ENCODE data around the gene SLC26A9. TPM values are rescaled to one million over a fixed set of nuclear protein-coding genes. Genes with fewer than 3 reads are reported as not detected.

SLC26A9 gene
- total RNA-seq, 1 experiment from 2014 or later = 1.0 TPM

DNA sequence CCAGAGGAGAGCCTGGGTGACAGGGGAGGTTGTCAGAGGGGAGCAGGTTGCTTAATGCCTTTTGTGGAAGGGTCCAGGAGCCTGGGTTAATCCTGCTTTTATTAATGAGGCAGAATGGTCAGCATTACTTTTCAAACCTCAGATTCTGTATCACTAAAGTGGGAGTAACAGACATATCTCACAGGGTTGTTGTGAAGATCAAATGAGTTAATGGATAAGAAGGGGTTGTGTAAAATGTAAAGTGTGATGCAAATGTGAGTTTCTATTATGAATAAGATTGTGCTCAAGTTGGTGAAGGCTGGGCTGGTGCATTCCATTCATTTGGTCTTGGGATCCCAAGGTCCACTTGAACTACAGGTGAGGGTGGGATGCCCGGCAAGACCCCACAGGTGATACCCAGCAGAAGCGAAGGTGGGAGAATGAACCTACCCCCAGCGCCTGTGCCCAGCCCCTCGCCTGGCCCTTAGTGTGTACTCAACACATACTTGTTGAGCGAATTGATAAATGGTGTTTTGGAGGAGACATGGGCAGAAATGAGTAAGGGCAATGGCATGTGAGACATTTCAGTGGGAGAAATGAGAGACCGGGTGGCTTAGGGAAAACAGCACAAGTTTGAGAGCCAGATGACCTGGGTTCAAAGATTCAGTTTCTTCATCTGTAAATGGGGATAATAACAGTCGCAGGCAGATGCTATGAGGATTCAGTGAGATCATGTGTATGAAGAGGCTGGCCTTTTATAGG, 6.2 kb downstream of the SLC26A9 start:
- Histone ChIP-seq H3K27ac (no peak overlapping the region; the same call in 1 of the 2 replicates), H3K4me3 (no peak overlapping the region), H4K20me1 (ENCODE audit: insufficient read depth) (no peaks in the 10 kb centered on the region), H3K4me1 (replicated peaks; ENCODE audit: insufficient read depth) (peaks cover 80% of the 10 kb centered on the region), H3K36me3 (ENCODE audit: low read depth) (no peaks in the 10 kb centered on the region), H3F3A (ENCODE audit: insufficient read depth, low read depth) (peaks cover 34% of the 10 kb centered on the region), H3K27me3 (ENCODE audit: insufficient read depth, low read depth) (no peaks in the 10 kb centered on the region), H3K79me2 (ENCODE audit: low read depth) (no peaks in the 10 kb centered on the region), H3K4me2 (peak overlapping the region; percentile 37), H2AFZ (no peak overlapping the region), H3K9me2 (ENCODE audit: insufficient read depth) (0 out of 2 replicates have a peak, but pooled peaks cover 5% of the 10 kb centered on the region), H3K9me3 (ENCODE audit: insufficient read depth, low read depth) (no peaks in the 10 kb centered on the region)
- ChIA-PET CTCF (no interaction called here), POLR2A (ENCODE audit: unreplicated experiment) (no interaction called here)
- intact Hi-C loops (cut with micrococcal nuclease; ENCODE audit: unreplicated experiment) = no loop called here
- DNase-seq = peak; percentile 29 to 79
- TF ChIP-seq, protein P1, sequence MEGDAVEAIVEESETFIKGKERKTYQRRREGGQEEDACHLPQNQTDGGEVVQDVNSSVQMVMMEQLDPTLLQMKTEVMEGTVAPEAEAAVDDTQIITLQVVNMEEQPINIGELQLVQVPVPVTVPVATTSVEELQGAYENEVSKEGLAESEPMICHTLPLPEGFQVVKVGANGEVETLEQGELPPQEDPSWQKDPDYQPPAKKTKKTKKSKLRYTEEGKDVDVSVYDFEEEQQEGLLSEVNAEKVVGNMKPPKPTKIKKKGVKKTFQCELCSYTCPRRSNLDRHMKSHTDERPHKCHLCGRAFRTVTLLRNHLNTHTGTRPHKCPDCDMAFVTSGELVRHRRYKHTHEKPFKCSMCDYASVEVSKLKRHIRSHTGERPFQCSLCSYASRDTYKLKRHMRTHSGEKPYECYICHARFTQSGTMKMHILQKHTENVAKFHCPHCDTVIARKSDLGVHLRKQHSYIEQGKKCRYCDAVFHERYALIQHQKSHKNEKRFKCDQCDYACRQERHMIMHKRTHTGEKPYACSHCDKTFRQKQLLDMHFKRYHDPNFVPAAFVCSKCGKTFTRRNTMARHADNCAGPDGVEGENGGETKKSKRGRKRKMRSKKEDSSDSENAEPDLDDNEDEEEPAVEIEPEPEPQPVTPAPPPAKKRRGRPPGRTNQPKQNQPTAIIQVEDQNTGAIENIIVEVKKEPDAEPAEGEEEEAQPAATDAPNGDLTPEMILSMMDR (conservative IDR thresholded peaks at IDR 0.05) = no peak
- no peak for TF ChIP-seq EZH2 (IDR thresholded peaks at IDR 0.05; ENCODE audit: low read depth)
- no TSS peak for BruUV-seq (replicated peaks)

DNA sequence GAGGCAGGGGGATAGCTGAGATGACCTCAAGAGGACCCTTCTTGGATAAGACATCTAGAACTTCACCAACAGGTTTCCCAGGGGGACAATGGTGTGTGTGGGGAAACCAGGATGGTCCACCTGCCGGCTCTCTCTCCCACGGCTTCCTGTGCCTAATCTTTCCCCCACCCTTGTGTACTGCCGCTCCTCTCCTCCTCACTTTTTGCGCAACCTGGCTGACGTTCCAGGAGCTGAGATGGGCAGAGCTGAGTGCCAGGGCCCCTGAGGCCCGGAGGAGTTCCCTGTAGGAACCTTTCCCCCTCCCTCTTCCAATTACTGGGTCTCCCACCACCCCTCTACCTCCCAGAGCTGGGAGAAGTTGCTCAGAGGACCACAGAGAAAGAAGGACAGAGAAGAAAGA, 6.9 kb downstream of the SLC26A9 start:
- Histone ChIP-seq H4K20me1 (ENCODE audit: insufficient read depth) (no peaks in the 10 kb centered on the region), H3K27me3 (ENCODE audit: insufficient read depth, low read depth) (no peaks in the 10 kb centered on the region), H3K79me2 (ENCODE audit: low read depth) (no peaks in the 10 kb centered on the region), H3K27ac (no peak overlapping the region; the same call in 1 of the 2 replicates), H3K4me1 (replicated peaks; ENCODE audit: insufficient read depth) (peaks cover 85% of the 10 kb centered on the region), H3K9me3 (ENCODE audit: insufficient read depth, low read depth) (no peaks in the 10 kb centered on the region), H3K9me2 (ENCODE audit: insufficient read depth) (0 out of 2 replicates have a peak, but pooled peaks cover 5% of the 10 kb centered on the region), H3K4me3 (no peak overlapping the region), H3K36me3 (ENCODE audit: low read depth) (no peaks in the 10 kb centered on the region), H2AFZ (no peak overlapping the region), H3F3A (ENCODE audit: insufficient read depth, low read depth) (peaks cover 35% of the 10 kb centered on the region), H3K4me2 (peak overlapping the region; percentile 37)
- intact Hi-C loops (cut with micrococcal nuclease; ENCODE audit: unreplicated experiment) = no loop called here
- TF ChIP-seq, protein P1 (conservative IDR thresholded peaks at IDR 0.05) = no peak
- TF ChIP-seq EZH2 (IDR thresholded peaks at IDR 0.05; ENCODE audit: low read depth) = no peak
- no peak for DNase-seq
- BruUV-seq (replicated peaks) = no TSS peak
- ChIA-PET POLR2A (ENCODE audit: unreplicated experiment) (no interaction called here), CTCF (no interaction called here)

DNA sequence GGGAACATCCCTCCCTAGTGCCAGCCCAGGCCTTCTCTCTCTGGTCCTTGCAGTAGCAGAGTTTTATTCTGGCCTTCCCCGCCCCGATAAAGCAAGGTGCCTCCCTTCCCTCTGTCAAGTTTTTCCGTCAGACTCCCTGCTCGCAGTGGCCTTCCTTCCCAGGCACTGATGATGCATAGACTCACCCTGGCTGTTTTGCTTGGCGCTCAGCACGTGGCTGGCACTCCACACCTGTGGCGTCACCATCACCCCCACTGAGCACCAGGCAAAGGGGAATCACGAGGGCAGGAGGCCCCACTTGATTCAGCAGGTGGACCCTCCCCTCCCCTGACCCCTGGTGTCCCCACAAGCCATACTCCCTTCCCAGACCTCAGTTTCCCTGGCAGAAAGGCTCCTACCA, 7.4 kb downstream of the SLC26A9 start:
- Histone ChIP-seq H3K9me2 (ENCODE audit: insufficient read depth) (0 out of 2 replicates have a peak, but pooled peaks cover 5% of the 10 kb centered on the region), H3K9me3 (ENCODE audit: insufficient read depth, low read depth) (no peaks in the 10 kb centered on the region), H3K79me2 (ENCODE audit: low read depth) (no peaks in the 10 kb centered on the region), H3K4me2 (peak overlapping the region; percentile 37), H3K36me3 (ENCODE audit: low read depth) (no peaks in the 10 kb centered on the region), H3K4me1 (replicated peaks; ENCODE audit: insufficient read depth) (peaks cover 85% of the 10 kb centered on the region), H3K27ac (no peak overlapping the region), H3F3A (ENCODE audit: insufficient read depth, low read depth) (peaks cover 35% of the 10 kb centered on the region), H3K4me3 (no peak overlapping the region), H3K27me3 (ENCODE audit: insufficient read depth, low read depth) (no peaks in the 10 kb centered on the region), H2AFZ (no peak overlapping the region), H4K20me1 (ENCODE audit: insufficient read depth) (no peaks in the 10 kb centered on the region)
- intact Hi-C loops (cut with micrococcal nuclease; ENCODE audit: unreplicated experiment) = no loop called here
- TF ChIP-seq, protein P1 (conservative IDR thresholded peaks at IDR 0.05) = no peak
- TF ChIP-seq EZH2 (IDR thresholded peaks at IDR 0.05; ENCODE audit: low read depth) = no peak
- ChIA-PET POLR2A (ENCODE audit: unreplicated experiment) (no interaction called here), CTCF (no interaction called here)
- no peak for DNase-seq
- BruUV-seq (replicated peaks) = no TSS peak
